NOMO-1 (cell line): Measurements from ENCODE around the gene DNAJC3.
"Not testable (repeated sequence)": the region's sequence is repeated elsewhere in the genome, so short reads cannot be mapped to it uniquely, and the experiment has no call there.

ENCODE experiments used
- DNase-seq, 2 experiments: peaks; one replicate each; lab custom pipeline; 2025; ENCODE audit not compliant: unreplicated experiment in 2 of 2; lab: John Stamatoyannopoulos, UW

DNAJC3 gene

DNA sequence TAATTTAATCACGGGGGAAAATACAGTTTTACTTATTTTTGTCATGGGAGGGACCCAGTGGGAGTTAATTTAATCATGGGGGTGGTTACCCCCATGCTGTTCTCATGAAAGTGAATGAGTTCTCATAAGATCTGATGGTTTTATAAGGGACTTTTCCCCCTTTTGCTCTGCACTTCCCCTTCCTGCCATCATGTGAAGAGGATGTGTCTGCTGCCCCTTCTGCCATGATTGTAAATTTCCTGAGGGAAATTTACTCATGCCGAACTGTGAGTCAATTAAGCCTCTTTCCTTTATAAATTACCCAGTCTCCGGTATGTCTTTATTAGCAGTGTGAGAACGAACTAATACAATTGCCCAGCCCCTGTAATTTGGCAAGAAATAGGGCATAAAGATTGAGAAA is 35.9 kb downstream of the DNAJC3 start:
- not testable (repeated sequence) for DNase-seq

DNA sequence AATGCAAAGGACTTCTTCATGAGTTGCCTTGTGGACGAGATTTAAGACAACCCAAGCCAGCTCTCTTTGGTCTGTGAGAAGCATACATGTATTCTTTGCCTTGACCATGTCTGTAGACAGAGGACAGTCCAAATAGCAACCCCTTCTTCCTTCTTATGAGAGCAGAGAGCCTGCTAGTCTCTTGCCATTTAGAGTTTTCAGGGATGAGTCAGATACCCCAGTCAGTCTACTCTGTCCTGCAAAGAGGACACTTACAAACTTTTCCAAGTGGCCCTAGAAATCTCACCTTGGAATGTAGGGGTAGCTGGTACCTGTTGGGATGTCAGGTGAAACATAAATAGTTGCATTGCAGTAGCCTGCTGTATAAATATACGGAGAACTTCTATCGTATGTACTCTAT is 36.7 kb downstream of the DNAJC3 start:
- DNase-seq: no peak

DNA sequence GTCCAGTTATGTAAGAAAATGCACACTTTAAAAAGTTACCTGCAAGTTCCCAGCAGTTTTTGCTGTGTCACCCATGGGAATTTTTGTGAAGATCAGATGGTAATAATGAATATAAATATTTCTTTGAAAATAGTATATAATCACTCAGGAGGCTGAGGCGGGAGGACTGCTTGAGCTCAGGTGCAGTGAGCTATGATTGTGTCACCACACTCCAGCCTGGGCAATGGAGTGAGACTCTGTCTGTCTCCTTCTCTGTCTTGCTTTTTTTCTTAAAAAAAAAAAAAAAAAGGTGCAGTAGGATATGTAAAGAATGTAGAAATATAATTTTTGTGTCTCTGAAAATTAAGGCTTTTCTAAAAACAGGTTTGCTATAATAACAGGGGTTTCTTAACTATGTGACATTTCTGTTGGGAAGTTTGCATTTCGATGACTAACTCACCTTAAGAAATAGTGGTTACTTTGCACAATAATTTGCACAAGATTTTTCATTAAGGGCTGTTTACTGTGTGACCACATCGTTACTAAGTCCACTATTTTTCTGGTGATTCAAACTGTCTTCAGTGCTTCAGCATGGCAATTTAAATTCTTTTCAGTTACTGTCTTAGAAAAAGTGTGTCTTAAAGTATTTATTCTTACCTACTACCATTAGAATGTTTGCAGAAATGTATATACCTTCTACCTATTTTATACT is 37.3 kb downstream of the DNAJC3 start:
- DNase-seq: peak; percentile 60 to 85

DNA sequence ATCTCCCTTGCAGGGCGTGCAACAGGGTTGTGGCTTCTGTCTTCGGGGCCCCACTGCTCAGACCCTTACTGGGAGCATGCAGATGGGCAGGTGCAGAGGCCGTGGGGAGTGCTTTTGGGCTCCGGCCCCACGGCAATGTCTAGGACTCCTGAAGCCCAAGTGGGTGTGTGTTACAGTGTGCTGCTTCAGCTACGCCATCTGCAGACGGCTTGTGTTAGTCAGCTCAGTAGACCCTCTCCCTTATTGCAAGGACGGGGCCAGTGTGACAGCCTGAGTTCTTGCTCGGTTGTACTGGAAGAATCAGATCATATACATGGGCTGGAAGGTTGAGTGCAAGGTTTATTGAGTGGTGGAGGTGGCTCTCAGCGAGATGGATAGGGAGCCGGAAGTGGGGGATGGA is 39.3 kb downstream of the DNAJC3 start:
- DNase-seq: no peak

DNA sequence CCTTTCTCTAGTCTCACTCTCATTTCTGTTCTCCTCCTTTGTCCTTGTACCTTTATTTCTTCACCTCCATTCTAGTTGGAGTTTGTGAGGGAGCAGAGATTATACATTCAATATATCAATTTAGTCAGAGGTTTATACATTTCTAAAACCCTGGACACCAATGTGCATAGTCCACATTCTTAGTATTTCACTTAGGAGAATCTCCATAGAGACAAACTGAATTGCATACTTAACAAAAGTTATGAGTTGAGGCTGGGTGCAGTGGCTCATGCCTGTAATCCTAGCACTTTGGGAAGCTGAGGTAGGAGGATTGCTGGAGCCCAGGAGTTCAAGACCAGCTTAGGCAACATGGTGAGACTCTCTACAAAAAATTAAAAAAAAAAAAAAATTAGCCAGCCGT is 45.3 kb downstream of the DNAJC3 start:
- no peak for DNase-seq

DNA sequence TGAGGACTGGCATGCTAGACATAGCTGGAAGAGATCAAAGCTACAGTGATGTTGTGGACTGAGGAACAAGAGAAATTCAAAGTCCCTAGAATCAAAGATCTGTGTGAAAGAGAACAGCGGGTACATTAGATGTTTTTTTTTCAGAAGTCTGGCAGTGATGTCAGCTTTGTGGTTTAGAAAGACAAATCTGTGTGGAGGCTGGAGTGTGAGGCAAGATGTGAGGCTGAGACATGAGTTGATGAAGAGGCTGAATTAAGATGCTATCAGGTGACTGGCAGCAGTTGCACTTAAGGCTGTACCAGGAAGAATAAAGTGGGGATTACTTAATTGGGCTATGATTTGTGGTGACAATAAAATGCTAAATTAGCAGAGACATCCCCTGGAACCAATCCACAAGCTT is 46.5 kb downstream of the DNAJC3 start:
- DNase-seq: no peak

DNA sequence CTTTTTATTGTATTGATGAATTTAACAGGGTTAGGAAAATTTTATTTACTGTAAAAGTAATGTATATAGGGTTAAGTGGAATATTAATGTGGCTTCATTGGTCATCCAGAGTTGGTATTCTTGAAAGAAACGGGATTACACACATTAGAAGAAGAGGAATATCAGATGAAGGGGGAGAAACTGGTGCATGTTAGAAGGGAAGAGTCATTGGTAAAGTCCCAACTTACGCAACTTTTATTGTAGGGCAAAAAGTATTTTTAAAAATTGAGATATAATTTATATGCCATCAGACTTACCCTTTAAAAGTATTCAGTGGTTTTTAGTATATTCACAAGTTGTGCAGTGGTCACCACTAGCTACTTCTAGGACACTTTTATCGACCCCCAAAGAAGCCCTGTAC is 47.3 kb downstream of the DNAJC3 start:
- no peak for DNase-seq

DNA sequence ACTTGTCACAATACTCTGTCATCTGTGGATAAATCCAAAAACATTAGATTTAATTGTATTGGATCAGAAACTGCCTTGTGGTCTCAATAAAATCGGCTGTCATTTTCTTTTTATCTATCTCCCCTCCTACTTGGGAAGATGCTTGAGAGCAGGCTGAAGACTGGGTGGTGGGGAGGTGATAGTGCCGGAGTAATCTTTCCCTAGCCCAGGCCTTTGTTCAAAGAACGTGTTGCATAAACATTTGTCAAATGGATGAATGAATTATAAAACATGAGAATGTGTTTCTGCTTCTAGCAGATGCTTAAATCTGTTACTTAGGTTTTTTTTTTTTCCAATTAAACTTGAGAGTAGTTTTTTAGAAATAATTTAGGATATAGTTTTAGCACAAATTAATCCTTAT is 49.9 kb downstream of the DNAJC3 start:
- no peak for DNase-seq

DNA sequence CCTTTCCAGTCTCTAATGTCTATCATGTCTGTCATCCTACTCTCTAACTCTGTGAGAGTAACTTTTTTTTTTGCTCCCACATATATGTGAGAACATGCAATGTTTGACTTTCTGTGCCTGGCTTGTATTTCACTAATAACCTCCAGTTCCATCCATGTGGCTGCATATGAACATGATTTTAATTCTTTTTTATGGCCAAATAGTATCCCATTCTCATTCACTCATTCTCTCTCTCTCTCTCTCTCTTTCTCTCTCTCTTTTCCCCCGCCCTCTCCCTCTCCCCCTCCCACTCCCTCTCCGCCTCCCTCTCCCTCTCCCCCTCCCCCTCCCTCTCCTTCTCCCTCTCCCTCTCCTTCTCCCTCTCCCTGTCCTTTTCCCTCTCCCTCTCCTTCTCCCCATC is 52.0 kb downstream of the DNAJC3 start:
- no peak for DNase-seq

DNA sequence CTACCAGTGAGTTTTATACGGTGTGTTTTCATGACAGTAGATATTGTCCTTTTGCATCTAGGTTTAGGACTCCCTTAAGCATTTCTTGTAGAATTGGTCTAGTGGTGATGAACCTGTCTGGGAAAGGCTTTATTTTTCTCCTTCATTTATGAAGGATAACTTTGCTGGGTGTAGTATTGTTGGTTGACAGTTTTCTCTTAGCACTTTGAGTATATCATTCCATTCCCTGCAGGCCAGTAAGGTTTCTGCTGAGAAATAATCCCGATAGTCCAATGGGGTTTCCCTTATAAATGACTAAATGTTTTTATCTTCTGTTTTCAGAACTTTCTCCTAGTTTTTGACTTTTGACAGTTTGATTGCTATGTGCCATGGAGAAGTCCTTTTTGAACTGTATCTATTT is 57.2 kb downstream of the DNAJC3 start:
- DNase-seq: no peak

DNA sequence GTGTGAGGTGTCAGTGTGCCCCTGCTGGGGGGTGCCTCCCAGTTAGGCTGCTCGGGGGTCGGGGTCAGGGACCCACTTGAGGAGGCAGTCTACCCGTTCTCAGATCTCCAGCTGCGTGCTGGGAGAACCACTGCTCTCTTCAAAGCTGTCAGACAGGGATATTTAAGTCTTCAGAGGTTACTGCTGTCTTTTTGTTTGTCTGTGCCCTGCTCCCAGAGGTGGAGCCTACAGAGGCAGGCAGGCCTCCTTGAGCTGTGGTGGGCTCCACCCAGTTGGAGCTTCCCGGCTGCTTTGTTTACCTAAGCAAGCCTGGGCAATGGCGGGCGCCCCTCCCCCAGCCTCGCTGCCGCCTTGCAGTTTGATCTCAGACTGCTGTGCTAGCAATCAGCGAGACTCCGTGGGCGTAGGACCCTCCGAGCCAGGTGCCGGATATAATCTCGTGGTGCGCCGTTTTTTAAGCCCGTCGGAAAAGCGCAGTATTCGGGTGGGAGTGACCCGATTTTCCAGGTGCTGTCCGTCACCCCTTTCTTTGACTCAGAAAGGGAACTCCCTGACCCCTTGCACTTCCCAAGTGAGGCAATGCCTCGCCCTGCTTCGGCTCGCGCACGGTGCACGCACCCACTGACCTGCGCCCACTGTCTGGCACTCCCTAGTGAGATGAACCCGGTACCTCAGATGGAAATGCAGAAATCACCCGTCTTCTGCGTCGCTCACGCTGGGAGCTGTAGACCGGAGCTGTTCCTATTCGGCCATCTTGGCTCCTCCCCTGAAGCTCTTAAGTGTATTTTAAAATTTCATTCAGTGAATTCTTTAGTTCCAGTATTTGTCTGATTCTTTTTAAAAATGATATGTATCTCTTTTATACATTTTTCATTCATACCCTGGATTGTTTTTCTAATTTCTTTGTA is 63.4 kb downstream of the DNAJC3 start:
- not testable (repeated sequence) for DNase-seq

DNA sequence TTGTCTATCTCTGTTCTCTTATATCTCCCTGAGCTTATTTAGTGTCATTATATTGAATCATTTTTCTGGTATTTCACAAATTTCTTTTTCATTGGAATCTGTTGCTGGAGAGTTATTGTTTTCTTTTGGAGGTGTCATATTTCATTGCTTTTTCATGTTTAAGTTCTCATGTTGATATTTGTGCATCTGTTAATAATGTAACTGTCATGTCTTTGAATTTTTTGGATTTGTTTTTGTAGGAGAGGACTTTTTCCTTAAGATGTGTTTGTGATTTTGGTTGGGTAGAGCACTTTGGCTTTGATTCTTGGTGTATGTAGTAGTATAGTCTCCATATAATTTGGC is 64.0 kb downstream of the DNAJC3 start:
- DNase-seq: no peak

DNA sequence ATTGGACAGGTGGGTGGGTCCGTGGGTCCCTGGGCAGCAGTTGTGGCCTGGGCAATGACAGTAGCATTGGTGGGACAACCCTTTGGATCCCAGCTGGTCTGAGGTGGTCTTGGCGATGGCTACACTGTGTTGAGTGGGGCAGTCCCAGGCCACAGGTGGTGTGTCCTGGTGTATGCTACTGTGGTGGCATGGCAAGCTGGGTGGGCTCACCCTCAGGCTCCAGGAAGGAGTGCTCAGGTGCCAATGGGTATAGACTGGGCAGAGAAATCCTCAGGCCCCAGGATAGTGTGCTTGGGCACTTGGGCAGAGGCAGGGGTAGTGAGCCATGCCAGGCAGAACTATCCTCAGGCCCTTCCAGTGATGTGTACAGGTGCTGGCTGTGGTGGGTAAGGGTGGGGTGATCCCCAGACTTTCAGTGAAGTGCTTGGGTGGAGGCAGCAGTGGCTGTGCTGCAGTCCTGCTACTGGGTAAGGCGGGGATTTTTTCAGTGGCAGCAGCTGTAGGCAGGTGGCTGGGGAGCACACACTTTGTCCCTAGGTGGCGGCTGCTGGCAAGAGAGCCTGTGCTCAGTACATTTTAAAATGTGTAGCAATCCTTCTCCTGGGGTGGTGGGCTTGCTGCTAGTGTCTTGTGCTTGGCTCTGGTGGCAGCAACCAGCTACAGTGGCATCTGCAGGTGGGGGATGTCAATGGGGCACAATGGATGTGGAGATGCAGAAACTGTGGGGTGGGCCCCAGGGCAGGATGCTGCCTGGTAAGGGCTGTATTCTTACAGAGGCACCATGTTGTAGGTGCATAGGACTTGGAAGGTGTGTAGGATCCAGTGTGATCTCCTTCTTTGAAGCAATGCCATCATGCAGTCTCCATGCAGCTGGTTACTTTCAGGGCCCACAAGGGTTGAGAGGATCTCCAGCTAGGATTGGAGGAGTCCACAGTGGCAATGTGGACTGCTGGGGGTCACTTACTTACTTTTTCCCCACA is 64.9 kb downstream of the DNAJC3 start:
- no peak for DNase-seq

DNA sequence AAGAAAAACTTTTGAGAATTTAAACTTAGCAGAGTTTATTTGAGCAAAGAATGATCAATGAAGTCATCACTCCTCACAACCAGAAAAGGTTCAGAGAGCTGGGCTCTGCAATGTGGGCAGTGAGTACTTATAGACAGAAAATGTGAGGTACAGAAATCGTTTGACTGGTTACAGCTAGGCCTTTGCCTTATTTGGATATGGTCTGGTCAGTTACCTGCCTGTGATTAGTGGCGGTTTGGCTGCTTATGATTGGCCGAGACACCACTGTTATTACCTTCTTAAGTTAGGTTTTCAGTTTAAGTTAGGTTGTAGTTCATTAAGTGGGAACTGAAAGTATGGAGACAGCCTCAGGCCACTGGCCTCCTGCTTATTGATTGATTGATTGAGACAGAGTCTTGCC is 66.3 kb downstream of the DNAJC3 start:
- no peak for DNase-seq

DNA sequence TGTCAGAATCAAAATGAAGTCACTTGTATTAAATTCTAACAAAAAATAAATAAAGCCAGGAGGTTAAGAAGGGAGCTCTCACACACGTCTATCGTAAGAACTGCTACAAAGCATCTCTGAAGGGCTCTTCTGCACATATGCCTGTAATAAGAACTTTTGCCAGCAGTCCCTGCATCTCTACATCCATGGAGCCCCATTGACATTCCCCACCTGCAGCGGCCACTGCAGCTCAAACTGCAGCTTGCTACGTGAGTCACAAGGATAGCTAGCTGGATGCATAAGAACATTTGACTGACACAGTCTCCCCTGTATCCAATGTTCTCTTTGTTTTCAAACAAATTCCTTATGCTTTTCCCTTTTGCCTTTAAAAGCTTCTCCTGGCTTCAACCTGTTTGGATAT is 68.3 kb downstream of the DNAJC3 start:
- DNase-seq: no peak

DNA sequence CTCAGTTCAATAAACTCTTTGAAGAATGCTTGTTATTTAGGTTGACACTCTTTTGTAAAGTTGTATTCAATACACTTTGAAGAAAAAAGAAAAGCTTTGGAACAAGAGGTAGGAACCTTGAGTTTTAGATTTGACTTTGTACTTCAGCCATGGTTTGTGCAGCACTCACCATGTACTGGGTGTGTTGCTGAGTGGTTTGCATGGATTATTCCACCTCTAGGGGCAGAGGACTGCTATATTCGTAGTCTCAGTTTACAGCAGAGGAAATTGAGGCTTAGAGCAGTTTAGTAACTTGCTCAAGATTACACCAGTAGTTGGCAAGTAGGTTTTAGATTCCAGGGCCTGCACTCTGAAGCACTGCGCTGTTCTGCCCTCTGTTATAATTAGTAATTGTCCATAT is 68.8 kb downstream of the DNAJC3 start:
- DNase-seq: no peak

DNA sequence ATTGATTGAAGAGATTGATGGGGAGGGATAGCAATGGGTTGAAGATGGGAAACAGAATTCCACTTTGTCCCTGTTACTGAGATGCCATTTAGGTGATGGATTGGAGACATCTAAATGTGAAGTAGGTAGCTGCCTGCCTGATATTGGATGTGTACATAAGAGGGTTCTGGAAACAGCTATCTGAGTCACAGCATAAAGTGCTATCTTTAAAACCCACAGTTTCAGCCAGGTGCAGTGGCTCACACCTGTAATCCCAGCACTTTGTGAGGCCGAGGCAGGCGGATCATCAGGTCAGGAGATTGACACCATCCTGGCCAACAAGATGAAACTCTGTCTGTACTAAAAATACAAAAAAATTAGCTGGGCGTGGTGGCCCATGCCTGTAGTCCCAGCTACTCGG is 72.6 kb downstream of the DNAJC3 start:
- no peak for DNase-seq

DNA sequence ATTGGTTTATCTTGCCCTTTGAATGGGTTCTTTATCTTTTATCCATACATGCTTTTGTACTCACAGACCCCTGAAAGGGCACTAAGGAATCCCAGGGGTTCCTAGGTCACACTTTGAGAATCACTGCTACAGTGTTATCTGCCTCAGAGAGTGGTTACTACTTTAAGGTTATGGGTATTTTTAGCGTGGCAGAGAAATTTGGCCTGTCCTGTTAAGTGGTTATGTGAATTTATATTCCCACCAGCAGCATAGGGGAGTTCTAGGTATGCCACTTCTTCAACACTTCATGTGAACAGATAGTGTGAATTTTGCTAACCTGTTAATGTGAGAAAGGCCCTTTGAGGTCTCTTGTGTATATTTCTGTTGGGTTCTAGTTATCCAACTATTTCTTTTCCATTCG is 75.7 kb downstream of the DNAJC3 start:
- no peak for DNase-seq

DNA sequence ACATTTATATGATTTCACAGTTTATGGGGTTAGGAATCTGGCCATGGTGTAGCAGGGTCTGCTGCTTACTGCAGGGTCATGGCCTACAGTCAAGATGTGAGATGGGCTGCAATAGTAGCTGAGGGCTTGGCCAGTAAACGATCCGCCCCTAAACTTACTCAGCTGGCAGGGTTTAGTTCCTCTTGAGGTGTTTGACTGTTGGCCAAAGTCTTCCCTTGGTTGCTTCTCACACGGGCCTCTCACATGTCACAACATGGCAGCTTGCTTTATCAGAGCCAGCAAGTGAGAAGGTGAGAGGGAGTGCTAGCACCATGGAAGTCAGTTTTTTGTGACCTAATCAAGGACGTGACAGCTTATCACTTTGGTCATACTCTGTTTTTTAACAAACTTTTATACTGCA is 77.1 kb downstream of the DNAJC3 start:
- DNase-seq: peak; percentile 11 to 31

DNA sequence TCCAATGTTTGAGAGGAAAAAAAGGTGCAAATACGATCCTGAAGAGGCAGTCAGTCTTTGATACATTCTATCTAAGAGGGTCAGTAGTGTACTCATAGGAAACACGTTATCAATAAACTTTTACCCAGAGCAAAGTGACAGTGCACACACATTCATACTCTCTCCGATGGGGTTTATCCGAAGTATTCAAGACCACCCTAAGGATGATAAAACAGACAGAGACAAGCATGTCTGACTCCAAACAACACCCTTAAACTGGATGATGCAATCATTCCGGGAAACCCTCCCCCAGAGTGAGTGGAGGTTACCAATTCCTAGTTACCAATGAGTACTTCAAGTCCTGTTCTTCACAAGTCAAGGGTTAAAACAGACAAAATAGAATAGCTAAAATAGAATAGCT is 79.1 kb downstream of the DNAJC3 start:
- no peak for DNase-seq

DNA sequence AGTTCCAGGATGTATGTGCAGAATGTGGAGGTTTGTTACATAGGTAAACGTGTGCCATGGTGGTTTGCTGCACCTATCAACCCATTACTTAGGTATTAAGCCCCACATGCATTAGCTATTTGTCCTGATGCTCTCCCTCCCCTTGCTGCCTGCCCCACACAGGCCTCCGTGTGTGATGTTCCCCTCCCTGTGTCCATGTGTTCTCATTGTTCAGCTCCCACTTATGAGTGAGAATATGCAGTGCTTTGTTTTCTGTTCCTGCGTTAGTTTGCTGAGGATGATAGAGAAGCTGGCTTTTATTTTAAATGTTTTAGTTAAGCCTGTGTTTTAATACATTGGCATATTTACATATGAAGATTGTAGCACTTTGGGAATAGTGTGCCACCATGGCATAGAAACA is 85.7 kb downstream of the DNAJC3 start:
- DNase-seq: not testable (repeated sequence)
